AG09309 (cell line): Measurements from ENCODE around the gene S100A3.
"Not testable (repeated sequence)": the region's sequence is repeated elsewhere in the genome, so short reads cannot be mapped to it uniquely, and the experiment has no call there.

Experiments used
- DNase-seq: peaks from one replicate; pipeline ENCODE4 v3.0.0-alpha.2; 2010; ENCODE audit warnings: low read depth
- H3K4me3 ChIP-seq: 2 replicates; pipeline ENCODE4 v1.5.1; 2011; ENCODE audit warnings: mild to moderate bottlenecking, low read depth, low read length, moderate library complexity; ENCODE audit not compliant: control insufficient read depth
- CTCF ChIP-seq: IDR thresholded peaks from 2 replicates; pipeline ENCODE4 v1.5.1; 2011; ENCODE audit warnings: mild to moderate bottlenecking, low read depth, low read length, inconsistent platforms; ENCODE audit not compliant: insufficient read depth, control insufficient read depth; ENCODE audit errors: missing control alignments

The S100A3 gene, protein sequence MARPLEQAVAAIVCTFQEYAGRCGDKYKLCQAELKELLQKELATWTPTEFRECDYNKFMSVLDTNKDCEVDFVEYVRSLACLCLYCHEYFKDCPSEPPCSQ

DNA sequence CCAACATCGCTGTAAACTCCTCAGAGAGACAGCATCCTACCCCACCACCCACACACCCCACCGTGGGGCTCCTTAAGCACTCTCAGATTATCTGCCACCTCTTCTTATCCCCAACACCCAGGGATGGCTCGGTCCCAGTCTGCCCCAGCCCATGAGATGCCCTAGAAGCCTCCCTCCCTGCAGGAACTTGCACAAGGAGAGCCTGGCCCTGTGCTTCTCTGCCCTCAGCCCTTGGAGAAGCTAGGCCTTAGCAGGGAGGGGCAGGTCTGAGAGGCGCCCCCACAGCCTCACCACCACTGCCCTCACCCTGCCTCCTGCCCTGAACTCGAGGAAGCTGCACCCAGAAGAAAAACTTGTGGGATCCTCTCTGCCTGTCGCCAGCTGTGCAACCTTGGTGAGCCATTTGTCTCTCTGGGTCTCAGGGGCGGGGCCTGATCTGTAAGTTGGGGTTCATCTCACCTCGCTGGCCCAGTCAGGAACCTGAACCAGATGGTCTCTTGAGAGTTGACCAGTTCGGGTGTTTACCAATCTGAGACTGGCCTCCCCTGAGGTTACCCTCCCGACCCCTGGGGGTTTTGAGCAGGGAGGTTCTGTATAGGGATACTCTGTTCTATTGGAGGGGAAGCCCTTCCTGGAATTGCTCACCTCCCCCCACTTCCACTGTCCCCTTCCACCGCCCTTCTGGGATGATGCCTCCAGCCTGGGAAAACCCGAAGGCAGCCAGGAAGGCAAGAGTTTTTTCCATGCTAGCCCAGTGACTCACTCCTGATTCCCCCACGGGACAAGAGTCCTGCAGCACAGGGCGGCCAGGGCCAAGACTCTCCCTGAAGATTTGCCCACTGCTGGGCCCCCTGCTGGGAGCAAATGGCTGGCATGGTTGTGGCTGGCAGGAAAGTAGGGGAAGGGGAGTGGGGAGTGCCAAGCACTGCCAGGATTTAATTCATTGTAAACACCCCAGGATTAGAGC lies at the start of gene S100A3:
Gene S100A3 (minus strand): TSS at position 537 of the 967 bp plus-strand sequence. CDS start 773 bp downstream, outside the sequence.
- peak; percentile 34 for TF ChIP-seq CTCF
- DNase-seq = no peak
- H3K4me3 ChIP-seq = no peak within 1 kb of the TSS

- no peak for TF ChIP-seq CTCF
- H3K4me3 ChIP-seq = no peak overlapping the region
- no peak for DNase-seq
Observed at GRCh38 chr1:153598309-153599172, 49.5 kb upstream of the S100A3 start.

DNA sequence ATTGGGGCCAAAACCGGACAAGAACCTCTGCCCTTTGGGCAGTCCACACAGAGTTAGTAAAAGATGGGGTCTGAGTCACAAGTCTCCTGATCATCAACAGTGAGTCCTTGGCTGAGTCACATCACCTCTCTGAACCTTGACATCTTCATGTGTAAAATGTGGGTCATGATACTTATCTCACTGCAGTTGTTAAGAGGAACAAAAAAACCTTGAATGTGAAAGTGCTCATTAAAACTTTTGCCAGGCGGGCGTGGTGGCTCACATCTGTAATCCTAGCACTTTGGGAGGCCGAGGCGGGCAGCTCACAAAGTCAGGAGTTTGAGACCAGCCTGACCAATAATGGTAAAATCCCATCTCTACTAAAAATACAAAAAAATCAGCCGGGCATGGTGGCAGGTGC lies 48.1 kb upstream of the S100A3 start:
- no peak overlapping the region for H3K4me3 ChIP-seq
- no peak for DNase-seq
- no peak for TF ChIP-seq CTCF

DNA sequence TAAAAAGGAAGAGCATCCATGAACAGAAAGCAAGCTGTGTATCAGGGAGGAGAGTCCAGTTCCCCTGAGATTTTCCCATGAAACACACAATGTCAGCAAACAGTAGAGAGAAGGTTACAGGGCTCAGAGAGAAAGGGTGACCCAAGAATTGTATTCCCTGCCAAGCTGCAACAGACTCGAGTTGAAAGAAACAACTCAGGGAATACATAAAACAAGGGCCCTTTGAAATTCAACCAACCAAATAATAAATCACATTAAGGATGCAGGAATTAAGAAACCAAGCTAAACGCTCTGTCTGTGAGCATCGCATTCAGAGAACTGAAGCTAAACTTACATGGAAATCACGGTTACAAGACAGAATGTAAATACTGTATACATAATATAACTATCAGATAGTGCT lies 43.7 kb upstream of the S100A3 start:
- no peak for TF ChIP-seq CTCF
- H3K4me3 ChIP-seq = no peak overlapping the region
- no peak for DNase-seq

- no peak for TF ChIP-seq CTCF
- H3K4me3 ChIP-seq = no peak overlapping the region
- DNase-seq = no peak
Observed at GRCh38 chr1:153588482-153588881, 39.4 kb upstream of the S100A3 start.

- DNase-seq, H3K4me3 ChIP-seq: not testable (repeated sequence)
Observed at GRCh38 chr1:153588033-153588432, 39.0 kb upstream of the S100A3 start.
